ENCODE data around the gene WDFY4.

The WDFY4 gene

GRCh38 chr10:48811461-48811860, 126.8 kb downstream of the WDFY4 start:
- H3K79me1 ChIP-seq (replicated peaks; ENCODE audit: low read length, poor library complexity, severe bottlenecking) = no peaks in the 10 kb centered on the region
- DNase-seq = no peak
- no peaks in the 10 kb centered on the region for H3K9me3 ChIP-seq (ENCODE audit: control insufficient read depth, low read length)
- no peak overlapping the region for H3K4me2 ChIP-seq (ENCODE audit: low read length, poor library complexity, severe bottlenecking)
- H3K14ac ChIP-seq (ENCODE audit: low read length in 2 of 2) = no peak overlapping the region
- no peak overlapping the region for H3K18ac ChIP-seq (ENCODE audit: low read depth in 1 of 2, low read length in 2 of 2)
- no peak overlapping the region for H2AFZ ChIP-seq (ENCODE audit: low read depth, low read length)
- H3K4ac ChIP-seq (ENCODE audit: low read depth in 1 of 2, low read length in 2 of 2) = no peak overlapping the region
- no peak overlapping the region for H3K4me3 ChIP-seq (ENCODE audit: insufficient read depth in 1 of 2, low read depth in 1 of 2, low read length in 2 of 2)
- no peak overlapping the region for H2BK12ac ChIP-seq (ENCODE audit: low read length in 2 of 2)
- H3K4me1 ChIP-seq (ENCODE audit: control insufficient read depth, insufficient read depth, low read depth, low read length) = no peaks in the 10 kb centered on the region
- H3K9ac ChIP-seq (ENCODE audit: low read length) = no peak overlapping the region
- H3K36me3 ChIP-seq (ENCODE audit: control insufficient read depth in 1 of 2, insufficient read depth in 2 of 2, low read depth in 1 of 2, low read length in 2 of 2) = no peaks in the 10 kb centered on the region
- H3K23ac ChIP-seq (ENCODE audit: low read length in 2 of 2) = no peak overlapping the region
- H2AK5ac ChIP-seq (ENCODE audit: low read length, severe bottlenecking) = no peak overlapping the region
- no peaks in the 10 kb centered on the region for H3K27me3 ChIP-seq (ENCODE audit: control insufficient read depth in 1 of 2, insufficient read depth in 1 of 2, low read length in 2 of 2)
- no peak overlapping the region for H2BK15ac ChIP-seq (ENCODE audit: low read depth, poor library complexity, severe bottlenecking)
- H2BK5ac ChIP-seq (ENCODE audit: low read depth, low read length, poor library complexity, severe bottlenecking) = no peak overlapping the region
- WGBS = 58% methylated on average over 5 of the region's 5 CpGs
- H2BK120ac ChIP-seq (ENCODE audit: low read depth, low read length) = no peak overlapping the region
- H4K91ac ChIP-seq (ENCODE audit: low read length) = no peak overlapping the region
- no peak overlapping the region for H3K27ac ChIP-seq (ENCODE audit: low read length, poor library complexity, severe bottlenecking)
- no peak overlapping the region for H4K8ac ChIP-seq (ENCODE audit: low read length)

DNA sequence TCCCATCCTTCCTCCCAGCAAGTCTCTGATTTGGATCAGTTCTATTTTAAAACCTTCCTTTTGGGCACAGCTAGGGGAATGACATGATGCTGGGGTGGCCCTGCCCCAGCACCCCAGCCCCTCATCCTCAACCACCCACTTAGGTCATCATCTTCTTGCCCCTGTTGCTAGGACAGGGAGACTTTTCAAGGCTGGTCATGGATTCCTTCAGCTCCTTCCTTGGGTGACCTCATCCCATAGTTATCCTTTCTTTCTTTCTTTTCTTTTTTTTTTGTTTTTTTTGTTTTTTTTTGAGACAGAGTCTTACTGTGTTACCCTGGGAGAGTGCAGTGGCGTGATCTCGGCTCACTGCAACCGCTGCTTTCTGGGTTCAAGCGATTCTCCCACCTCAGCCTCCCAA, 127.2 kb downstream of the WDFY4 start:
- Histone ChIP-seq H2AK5ac (ENCODE audit: low read length, severe bottlenecking) (no peak overlapping the region), H3K4me1 (ENCODE audit: control insufficient read depth, insufficient read depth, low read depth, low read length) (no peaks in the 10 kb centered on the region), H3K9me3 (ENCODE audit: control insufficient read depth, low read length) (no peaks in the 10 kb centered on the region), H2AFZ (ENCODE audit: low read depth, low read length) (no peak overlapping the region), H3K27me3 (ENCODE audit: control insufficient read depth in 1 of 2, insufficient read depth in 1 of 2, low read length in 2 of 2) (no peaks in the 10 kb centered on the region), H3K23ac (ENCODE audit: low read length in 2 of 2) (no peak overlapping the region), H3K14ac (ENCODE audit: low read length in 2 of 2) (no peak overlapping the region), H4K91ac (ENCODE audit: low read length) (no peak overlapping the region), H2BK15ac (ENCODE audit: low read depth, poor library complexity, severe bottlenecking) (no peak overlapping the region), H3K79me1 (replicated peaks; ENCODE audit: low read length, poor library complexity, severe bottlenecking) (no peaks in the 10 kb centered on the region), H3K27ac (ENCODE audit: low read length, poor library complexity, severe bottlenecking) (no peak overlapping the region), H3K36me3 (ENCODE audit: control insufficient read depth in 1 of 2, insufficient read depth in 2 of 2, low read depth in 1 of 2, low read length in 2 of 2) (no peaks in the 10 kb centered on the region), H2BK5ac (ENCODE audit: low read depth, low read length, poor library complexity, severe bottlenecking) (no peak overlapping the region), H3K18ac (ENCODE audit: low read depth in 1 of 2, low read length in 2 of 2) (no peak overlapping the region), H2BK120ac (ENCODE audit: low read depth, low read length) (no peak overlapping the region), H3K4me3 (ENCODE audit: insufficient read depth in 1 of 2, low read depth in 1 of 2, low read length in 2 of 2) (no peak overlapping the region), H3K4me2 (ENCODE audit: low read length, poor library complexity, severe bottlenecking) (no peak overlapping the region), H3K9ac (ENCODE audit: low read length) (no peak overlapping the region), H4K8ac (ENCODE audit: low read length) (no peak overlapping the region), H2BK12ac (ENCODE audit: low read length in 2 of 2) (no peak overlapping the region), H3K4ac (ENCODE audit: low read depth in 1 of 2, low read length in 2 of 2) (no peak overlapping the region)
- no peak for DNase-seq
- WGBS = 88% methylated on average over 4 of the region's 4 CpGs

DNA sequence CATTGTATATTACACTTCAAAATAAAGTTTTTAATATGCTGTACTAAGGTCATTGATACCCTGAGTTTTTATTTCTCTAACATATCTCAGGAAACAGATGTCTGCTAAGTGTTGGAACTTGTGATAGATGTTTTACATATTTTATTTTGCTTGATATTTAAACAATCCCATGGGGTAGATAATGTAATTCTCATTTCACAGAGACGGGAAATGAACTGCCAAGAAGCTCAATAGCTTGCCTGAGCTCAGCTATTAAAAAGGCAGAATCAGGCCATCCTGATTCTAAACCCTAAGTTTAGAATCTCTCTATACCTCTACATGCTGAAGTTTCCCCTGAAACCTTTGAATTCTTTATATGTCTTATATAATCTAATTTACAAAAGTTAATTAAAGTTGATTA, 128.6 kb downstream of the WDFY4 start:
- Histone ChIP-seq H3K4ac (ENCODE audit: low read depth in 1 of 2, low read length in 2 of 2) (no peak overlapping the region), H3K36me3 (ENCODE audit: control insufficient read depth in 1 of 2, insufficient read depth in 2 of 2, low read depth in 1 of 2, low read length in 2 of 2) (no peaks in the 10 kb centered on the region), H3K27me3 (ENCODE audit: control insufficient read depth in 1 of 2, insufficient read depth in 1 of 2, low read length in 2 of 2) (no peaks in the 10 kb centered on the region), H3K9ac (ENCODE audit: low read length) (no peak overlapping the region), H3K4me1 (ENCODE audit: control insufficient read depth, insufficient read depth, low read depth, low read length) (peaks cover 2% of the 10 kb centered on the region), H3K18ac (ENCODE audit: low read depth in 1 of 2, low read length in 2 of 2) (no peak overlapping the region), H2BK15ac (ENCODE audit: low read depth, poor library complexity, severe bottlenecking) (no peak overlapping the region), H3K23ac (ENCODE audit: low read length in 2 of 2) (no peak overlapping the region), H2AFZ (ENCODE audit: low read depth, low read length) (no peak overlapping the region), H2BK12ac (ENCODE audit: low read length in 2 of 2) (no peak overlapping the region), H3K27ac (ENCODE audit: low read length, poor library complexity, severe bottlenecking) (no peak overlapping the region), H3K14ac (ENCODE audit: low read length in 2 of 2) (no peak overlapping the region), H3K4me3 (ENCODE audit: insufficient read depth in 1 of 2, low read depth in 1 of 2, low read length in 2 of 2) (no peak overlapping the region), H3K79me1 (replicated peaks; ENCODE audit: low read length, poor library complexity, severe bottlenecking) (no peaks in the 10 kb centered on the region), H3K9me3 (ENCODE audit: control insufficient read depth, low read length) (no peaks in the 10 kb centered on the region), H4K8ac (ENCODE audit: low read length) (no peak overlapping the region), H2BK120ac (ENCODE audit: low read depth, low read length) (no peak overlapping the region), H2BK5ac (ENCODE audit: low read depth, low read length, poor library complexity, severe bottlenecking) (no peak overlapping the region), H4K91ac (ENCODE audit: low read length) (no peak overlapping the region), H2AK5ac (ENCODE audit: low read length, severe bottlenecking) (no peak overlapping the region), H3K4me2 (ENCODE audit: low read length, poor library complexity, severe bottlenecking) (no peak overlapping the region)
- 64% methylated on average over 1 of the region's 1 CpG for WGBS
- DNase-seq = no peak

DNA sequence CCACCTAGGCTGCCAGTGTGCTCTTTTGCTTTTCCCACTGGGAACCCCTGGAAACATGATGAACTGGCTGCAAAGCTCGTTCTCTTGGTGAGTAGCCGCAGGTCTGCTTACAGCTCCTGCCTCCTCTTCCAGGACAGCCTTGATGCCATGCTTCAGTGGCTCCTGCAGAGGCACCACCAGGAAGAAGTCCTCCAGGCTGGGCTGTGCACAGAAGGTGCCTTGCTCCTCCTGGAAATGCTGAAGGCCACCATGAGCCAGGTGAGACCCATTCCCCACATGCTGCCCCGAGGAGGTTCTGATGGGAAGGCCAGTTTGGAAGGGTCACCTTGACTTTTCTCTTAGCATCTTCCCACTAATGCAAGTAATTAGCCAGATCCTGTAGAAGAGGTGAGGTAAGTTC, 129.2 kb downstream of the WDFY4 start:
- no peak overlapping the region for H3K4ac ChIP-seq (ENCODE audit: low read depth in 1 of 2, low read length in 2 of 2)
- H3K23ac ChIP-seq (ENCODE audit: low read length in 2 of 2) = no peak overlapping the region
- no peak overlapping the region for H2BK15ac ChIP-seq (ENCODE audit: low read depth, poor library complexity, severe bottlenecking)
- H3K18ac ChIP-seq (ENCODE audit: low read depth in 1 of 2, low read length in 2 of 2) = no peak overlapping the region
- no peak overlapping the region for H2BK12ac ChIP-seq (ENCODE audit: low read length in 2 of 2)
- H3K27me3 ChIP-seq (ENCODE audit: control insufficient read depth in 1 of 2, insufficient read depth in 1 of 2, low read length in 2 of 2) = no peaks in the 10 kb centered on the region
- no peak overlapping the region for H2AFZ ChIP-seq (ENCODE audit: low read depth, low read length)
- no peak overlapping the region for H2AK5ac ChIP-seq (ENCODE audit: low read length, severe bottlenecking)
- no peak overlapping the region for H3K4me3 ChIP-seq (ENCODE audit: insufficient read depth in 1 of 2, low read depth in 1 of 2, low read length in 2 of 2)
- no peak overlapping the region for H2BK5ac ChIP-seq (ENCODE audit: low read depth, low read length, poor library complexity, severe bottlenecking)
- no peak overlapping the region for H3K27ac ChIP-seq (ENCODE audit: low read length, poor library complexity, severe bottlenecking)
- H3K4me1 ChIP-seq (ENCODE audit: control insufficient read depth, insufficient read depth, low read depth, low read length) = peaks cover 2% of the 10 kb centered on the region
- H3K36me3 ChIP-seq (ENCODE audit: control insufficient read depth in 1 of 2, insufficient read depth in 2 of 2, low read depth in 1 of 2, low read length in 2 of 2) = no peaks in the 10 kb centered on the region
- H3K14ac ChIP-seq (ENCODE audit: low read length in 2 of 2) = no peak overlapping the region
- H3K4me2 ChIP-seq (ENCODE audit: low read length, poor library complexity, severe bottlenecking) = no peak overlapping the region
- no peaks in the 10 kb centered on the region for H3K9me3 ChIP-seq (ENCODE audit: control insufficient read depth, low read length)
- DNase-seq = no peak
- no peak overlapping the region for H3K9ac ChIP-seq (ENCODE audit: low read length)
- no peak overlapping the region for H2BK120ac ChIP-seq (ENCODE audit: low read depth, low read length)
- H4K8ac ChIP-seq (ENCODE audit: low read length) = no peak overlapping the region
- 89% methylated on average over 3 of the region's 3 CpGs for WGBS
- H3K79me1 ChIP-seq (replicated peaks; ENCODE audit: low read length, poor library complexity, severe bottlenecking) = no peaks in the 10 kb centered on the region
- H4K91ac ChIP-seq (ENCODE audit: low read length) = no peak overlapping the region
